ENCODE results near the gene CTH.
"Not testable (repeated sequence)": the region's sequence is repeated elsewhere in the genome, so short reads cannot be mapped to it uniquely, and the experiment has no call there.

Gene CTH

DNA sequence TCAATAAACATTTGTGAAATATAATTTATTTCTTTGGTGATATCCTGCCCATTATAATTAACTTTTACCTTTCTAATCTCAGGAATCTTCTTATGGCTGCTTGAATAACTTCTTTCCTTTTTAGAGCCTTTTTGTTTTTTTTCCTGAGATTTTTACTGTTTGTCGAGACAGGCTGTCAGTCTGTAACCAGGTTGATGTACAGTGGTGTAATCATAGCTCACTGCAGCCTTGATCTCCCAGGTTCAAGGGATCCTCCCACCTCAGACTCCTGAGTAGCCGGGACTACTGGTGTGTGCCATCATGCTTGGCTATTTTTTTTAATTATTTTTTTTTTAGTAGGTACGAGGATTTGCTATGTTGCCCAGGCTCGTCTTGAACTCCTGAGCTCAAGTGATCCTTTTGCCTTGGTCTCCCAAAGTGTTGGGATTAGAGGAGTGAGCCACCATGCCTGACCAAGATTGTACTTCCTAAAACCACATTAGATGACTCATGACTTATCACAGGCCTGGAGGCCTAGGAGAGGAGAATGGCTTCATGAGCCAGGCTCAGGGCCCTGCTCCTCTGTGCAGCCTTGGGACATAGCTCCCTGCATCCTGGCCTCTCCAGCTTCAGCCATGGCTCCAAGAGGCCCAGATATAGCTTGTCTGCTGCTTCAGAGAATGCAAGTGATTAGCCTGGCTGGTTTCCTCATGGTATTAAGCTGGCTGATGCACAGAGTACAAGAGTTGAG, 48.6 kb downstream of the CTH start:
- no peak for DNase-seq

DNA sequence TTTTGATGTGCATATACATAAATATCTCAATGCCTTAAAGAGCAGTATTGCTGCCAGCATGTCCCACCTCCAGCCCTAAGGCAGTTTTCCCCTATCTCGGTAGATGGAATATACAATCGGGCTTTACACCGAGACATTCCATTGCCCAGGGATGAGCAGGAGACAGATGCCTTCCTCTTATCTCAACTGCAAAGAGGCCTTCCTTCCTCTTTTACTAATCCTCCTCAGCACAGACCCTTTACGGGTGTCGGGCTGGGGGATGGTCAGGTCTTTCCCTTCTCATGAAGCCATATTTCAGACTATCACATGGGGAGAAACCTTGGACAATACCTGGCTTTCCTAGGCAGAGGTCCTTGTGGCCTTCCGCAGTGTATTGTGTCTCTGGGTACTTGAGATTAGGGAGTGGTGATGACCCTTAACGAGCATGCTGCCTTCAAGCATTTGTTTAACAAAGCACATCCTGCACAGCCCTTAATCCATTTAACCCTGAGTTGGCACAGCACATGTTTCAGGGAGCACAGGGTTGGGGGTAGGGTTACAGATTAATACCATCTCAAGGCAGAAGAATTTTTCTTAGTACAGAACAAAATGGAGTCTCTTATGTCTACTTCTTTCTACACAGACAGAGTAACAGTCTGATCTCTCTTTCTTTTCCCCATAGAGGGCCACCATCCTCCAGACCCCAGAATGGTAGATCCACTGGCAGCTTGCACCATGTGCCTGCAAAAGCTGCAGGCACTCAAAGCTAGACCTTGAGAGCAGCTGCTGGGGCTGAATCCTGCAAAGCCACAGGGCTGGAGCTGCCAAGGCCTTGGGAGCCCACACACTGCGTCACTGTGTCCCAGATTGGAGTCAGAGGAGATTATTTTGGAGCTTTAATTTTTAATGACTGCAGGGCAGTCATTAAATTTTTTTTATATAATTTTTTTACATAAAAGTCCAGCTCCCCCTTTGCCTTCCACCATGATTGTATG, 50.0 kb downstream of the CTH start:
- not testable (repeated sequence) for DNase-seq

DNA sequence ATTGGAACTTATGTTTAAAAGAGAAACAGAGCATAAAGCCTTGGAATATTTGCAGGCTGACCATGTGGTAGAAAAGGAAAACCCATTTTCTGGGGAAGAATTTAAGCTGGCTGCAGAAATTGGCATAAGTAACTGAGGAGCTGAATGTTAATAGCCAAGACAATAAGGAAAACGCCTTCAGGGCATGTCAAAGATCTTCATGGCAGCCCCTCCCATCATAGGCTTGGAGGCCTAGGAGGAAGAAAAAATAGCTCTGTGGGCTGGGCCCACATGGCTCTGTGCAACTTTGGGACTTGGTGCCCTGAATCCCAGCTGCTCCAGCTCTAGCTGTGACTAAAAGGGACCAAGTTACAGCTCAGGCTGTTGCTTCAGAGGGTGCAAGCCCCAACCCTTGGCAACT, 51.5 kb downstream of the CTH start:
- DNase-seq: no peak

DNA sequence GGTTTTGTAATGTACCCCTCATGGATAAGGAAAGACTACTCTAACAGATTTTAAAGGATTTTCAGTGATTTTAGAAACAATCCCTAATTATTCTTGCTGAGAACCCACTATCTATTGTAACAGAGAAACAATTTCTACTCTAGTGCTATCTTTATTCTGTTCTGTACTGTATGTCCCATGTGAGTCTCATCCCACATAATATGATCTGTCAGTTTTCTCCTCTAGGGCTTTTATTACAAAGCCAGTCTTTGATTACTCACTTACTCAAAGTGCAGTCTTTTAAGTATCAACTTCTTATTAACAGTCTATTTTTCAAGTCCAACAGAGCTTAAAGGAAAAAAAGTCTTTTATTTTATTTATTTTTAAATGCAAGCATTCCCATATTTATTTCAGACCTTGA, 54.8 kb downstream of the CTH start:
- no peak for DNase-seq

DNA sequence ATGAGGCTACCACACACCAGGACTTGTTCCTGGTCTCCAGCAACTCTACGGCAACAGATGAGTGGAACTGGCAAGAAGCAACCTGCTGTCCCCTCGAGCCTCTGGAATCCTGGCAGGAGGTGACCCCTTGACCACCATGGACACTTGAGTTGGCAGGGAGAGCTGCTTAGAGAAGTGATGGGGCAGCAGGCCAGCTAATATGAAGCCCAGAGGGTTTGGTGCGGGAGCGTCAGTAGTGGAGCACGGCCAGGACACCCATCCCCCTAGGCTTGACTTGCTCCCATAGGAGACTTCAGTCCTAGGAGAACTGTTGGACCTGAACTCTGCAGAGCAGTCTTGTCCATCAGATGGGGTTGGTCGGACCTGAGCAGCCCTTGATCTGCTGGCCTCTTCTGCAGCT, 56.5 kb downstream of the CTH start:
- no peak for DNase-seq

DNA sequence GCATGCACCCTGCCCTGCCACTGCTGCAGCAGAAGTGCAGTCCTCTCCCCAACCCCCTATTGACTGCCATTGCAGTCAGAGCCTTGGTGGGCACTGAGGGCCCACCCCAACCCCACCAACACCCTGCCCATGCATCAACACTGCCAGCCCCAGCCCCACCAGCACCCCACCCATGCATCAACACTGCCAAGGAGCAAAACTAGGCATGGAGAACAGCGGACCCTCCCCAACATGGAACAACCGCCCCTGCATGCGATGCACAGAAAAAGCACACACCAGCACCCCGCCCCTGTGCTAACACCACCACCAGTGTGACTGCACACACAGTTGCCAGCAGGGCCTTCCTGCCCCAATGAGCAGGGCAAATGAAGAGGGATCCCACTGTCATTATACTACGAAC, 57.1 kb downstream of the CTH start:
- DNase-seq: no peak

DNA sequence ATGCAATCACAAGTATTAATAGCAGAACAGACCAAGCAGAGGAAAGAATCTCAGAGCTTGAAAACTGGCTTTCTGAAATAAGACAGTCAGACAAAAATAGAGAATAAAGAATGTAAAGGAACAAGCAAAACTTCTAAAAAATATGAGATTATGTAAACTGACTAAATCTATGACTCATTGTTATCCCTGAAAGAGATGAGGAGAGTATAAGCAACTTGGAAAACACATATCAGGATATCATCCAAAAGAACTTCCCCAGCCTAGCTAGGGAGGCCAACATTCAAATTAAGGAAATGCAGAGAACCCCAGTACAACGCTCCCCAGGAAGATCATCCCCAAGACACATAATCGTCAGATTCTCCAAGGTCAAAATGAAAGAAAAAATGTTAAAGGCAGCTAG, 58.1 kb downstream of the CTH start:
- DNase-seq: not testable (repeated sequence)

DNA sequence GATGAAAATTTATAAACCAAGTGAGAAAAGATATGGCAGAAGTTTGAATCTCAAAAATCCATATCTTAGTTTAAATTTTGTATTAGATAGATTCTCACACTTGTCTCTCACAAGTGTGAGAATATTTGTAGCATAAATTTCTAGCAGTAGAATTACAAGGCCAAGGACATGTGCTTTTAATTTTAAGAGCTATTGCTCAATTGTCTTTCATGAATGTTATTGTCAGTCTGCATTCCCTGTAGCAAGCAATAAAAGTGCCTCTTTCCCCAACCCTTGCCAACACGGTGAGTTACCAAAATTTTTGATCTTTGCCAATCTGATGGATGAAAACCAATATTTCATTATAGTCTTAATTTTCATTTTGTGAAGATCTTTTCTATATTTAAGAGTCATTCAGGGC, 64.0 kb downstream of the CTH start:
- DNase-seq: no peak

DNA sequence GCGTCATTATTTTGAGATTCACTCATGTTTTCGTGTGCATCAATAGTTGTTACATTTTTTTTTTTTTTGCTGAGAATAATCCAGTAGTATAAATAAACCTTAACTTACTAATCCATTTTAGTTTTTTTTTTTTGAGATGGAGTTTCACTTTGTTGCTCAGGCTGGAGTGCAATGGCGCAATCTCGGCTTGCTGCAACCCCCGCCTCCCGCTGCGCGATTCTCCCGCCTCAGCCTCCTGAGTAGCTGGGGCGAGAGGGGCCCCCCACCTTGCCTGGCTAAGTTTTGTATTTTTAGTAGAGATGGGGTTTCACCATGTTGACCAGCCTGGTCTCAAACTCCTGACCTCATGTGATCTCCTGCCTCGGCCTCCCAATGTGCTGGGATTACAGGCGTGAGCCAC, 66.0 kb downstream of the CTH start:
- DNase-seq: no peak

DNA sequence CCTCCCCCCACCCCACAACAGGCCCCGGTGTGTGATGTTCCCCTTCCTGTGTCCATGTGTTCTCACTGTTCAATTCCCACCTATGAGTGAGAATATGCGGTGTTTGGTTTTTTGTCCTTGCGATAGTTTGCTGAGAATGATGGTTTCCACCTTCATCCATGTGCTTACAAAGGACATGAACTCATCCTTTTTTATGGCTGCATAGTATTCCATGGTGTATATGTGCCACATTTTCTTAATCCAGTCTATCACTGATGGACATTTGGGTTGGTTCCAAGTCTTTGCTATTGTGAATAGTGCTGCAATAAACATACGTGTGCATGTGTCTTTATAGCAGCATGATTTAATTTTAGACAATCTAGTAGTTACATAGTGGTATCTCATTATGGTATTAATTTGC, 66.8 kb downstream of the CTH start:
- DNase-seq: not testable (repeated sequence)

DNA sequence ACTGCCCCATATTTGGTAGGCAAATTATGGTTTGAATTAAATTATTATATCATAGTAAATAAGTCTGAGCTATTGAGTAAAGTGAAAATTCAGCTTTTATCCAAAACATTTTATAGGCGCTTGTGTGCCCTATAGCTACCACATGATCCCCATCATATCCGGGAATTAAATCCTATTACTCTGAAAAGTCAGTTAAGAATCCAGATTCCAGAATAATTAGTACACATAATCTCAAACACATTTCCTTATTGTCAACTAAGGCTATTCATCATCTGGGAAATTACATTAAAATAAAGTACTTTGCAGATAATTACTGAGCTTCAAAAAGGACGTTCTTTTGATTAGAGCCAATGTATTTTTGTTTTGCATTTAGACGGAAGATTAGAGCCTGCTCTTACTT, 72.3 kb downstream of the CTH start:
- no peak for DNase-seq

DNA sequence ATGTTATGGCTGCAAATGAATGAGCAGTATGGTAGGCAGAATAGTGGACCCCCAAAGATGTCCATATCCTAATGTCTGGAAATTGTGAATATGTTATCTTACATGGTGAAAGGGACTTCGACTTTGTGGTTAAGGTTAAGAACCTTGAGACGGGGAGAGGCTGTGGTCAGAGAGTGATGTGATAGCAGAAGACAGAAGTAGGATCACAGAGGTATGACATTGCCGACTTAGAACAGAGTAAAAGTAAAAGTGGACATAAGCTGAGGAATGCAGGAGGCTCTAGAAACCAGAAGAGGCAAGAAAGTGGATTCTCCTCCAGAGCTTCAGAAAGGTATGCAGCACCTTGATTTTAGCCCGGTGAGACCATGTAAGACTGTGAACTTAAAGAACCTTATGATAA, 74.6 kb downstream of the CTH start:
- DNase-seq: no peak

DNA sequence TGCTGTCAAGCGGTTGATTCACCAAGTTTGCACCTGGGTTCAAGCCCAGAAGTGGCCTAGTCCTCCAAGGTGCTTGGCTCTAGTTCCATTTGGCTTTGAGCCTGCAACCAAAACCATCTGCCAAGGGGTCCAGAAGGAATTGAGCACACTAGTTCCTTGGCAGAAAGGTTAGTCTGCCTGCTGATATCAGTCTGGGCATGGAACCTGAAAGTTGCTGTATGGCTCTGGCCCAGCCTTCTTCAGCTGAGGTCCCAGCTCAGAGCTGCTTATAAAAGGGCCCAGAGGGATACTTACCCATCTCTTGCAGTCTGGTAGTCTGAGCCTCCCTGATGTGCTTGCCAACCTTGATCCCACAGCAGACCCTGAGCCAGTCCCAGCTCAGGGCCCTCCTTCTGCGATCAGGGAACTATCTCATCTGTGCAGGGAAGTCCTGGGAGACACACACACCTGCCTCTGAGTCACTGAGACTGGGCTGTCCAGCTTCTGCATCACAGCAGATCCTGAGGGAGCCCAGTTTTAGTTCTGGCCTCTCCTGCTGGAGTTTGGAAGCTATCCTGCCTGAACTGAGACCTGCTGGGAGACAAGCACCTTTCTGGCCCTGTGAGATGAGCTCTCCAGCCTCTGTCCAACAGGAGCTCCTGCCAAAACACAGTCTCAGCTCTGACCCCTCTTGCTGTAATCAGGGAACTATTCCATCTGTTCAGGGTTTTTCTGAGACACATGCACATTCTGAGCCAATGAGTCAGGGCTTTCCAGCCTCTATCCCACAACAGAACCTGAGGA, 75.8 kb downstream of the CTH start:
- no peak for DNase-seq

DNA sequence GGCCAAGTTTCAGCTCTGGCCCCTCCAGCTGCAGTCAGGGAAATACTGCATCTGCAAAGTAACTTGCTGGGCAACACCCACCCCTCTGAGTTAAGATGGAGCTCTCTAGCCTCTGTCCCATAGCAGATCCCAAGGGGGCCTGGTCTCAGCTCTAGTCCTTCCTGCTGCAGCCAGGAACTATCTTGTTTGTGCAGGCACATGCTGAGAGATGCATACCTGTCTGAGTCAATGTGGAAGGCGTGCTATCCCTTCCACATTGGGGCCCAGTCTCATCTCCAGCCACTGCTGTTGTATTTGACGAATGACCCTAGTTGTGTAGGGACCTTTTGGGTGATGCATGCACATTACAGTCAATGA, 76.4 kb downstream of the CTH start:
- no peak for DNase-seq

DNA sequence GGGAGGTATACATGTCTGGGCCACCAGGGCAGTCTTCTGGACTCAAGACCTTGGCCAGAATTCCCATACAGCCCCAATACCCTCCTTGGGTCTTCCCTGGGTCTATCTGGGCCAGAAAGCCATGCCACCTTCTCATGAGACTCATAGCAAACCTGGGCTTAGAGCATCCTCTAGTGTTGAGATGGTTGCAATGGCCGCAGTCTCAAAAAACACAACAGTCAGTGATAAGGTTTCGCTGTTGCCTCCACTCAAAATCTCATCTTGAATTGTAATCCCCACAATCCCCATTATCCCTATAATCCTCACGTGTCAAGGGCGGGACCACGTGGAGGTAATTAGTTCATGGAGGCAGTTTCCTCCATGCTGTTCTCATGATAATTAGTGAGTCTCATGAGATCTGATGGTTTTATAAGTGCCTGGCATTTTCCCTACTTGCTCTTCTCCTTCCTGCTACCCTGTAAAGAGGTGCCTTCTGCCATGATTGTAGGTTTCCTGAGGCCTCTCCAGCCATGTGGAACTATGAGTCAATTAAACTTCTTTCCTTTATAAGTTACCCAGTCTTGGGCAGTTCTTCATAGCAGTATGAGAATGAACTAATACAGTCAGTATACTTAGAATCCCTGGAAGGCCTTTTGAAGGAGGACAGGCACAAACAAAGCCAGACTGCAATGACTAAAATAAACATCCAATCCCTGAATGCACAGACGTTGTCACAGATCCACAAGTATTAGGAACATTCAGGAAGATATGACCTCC, 77.0 kb downstream of the CTH start:
- DNase-seq: no peak
